ENCODE data around the gene VTA1. TPM values are rescaled to one million over a fixed set of nuclear protein-coding genes. Genes with fewer than 3 reads are reported as not detected.
A peak's percentile ranks its signal among the peaks of the same experiment; 100 is the strongest.
"Not testable (repeated sequence)": the region's sequence is repeated elsewhere in the genome, so short reads cannot be mapped to it uniquely, and the experiment has no call there.

VTA1 gene
- total and polyA plus RNA-seq, 7 experiments from 2014 or later = 13.6 to 97.2 (median 37.2) TPM

DNA sequence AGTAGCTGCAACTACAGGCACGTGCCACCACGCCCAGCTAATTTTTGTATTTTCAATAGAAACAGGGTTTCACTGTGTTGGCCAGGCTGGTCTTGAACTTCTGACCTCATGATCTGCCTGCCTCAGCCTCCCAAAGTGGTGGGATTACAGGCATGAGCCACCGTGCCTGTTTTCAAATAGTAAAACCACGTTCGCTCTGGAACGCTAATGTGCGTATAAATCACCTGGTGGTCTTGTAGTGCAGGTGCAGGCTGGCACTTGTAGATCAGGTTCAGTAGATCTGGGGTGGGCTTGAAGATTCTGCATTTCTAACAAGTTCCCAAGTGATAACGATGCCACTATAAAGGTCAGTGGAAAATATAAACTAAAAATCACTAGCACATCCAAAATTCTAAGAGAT, 41.3 kb downstream of the VTA1 start:
- DNase-seq = peak in 1 of 9 donors; percentile 1
- H3K27me3 Mint-ChIP-seq; H3K9me3 Mint-ChIP-seq; H3K27ac ChIP-seq (ENCODE audit: low read depth, low read length); intact Hi-C loops (cut with micrococcal nuclease); H3K9me3 ChIP-seq (ENCODE audit: control insufficient read depth in 2 of 3, low read length in 3 of 3); H3K4me3 ChIP-seq (ENCODE audit: low read length); POLR2A ChIA-PET; H3K36me3 ChIP-seq (ENCODE audit: control insufficient read depth in 2 of 3, insufficient read depth in 3 of 3, low read length in 3 of 3); H3K27ac Mint-ChIP-seq; H3K4me3 Mint-ChIP-seq; H3K27me3 ChIP-seq (ENCODE audit: control insufficient read depth in 2 of 2, insufficient read depth in 2 of 2, low read length in 2 of 2); ATAC-seq; H3K4me1 ChIP-seq (ENCODE audit: control insufficient read depth in 2 of 2, insufficient read depth in 2 of 2, low read length in 2 of 2): not testable (repeated sequence)
- CTCF ChIA-PET = interaction anchor here (0.7 to 2.0 kb wide), 2 partner anchors 32 to 990 kb away, joined by 3 to 5 read pairs; no protein-coding TSS in a partner anchor
- peaks cover 0 to 19% (median 12%) of the 10 kb centered on the region in 5 donors for H3K36me3 Mint-ChIP-seq
- H3K4me1 Mint-ChIP-seq = peaks cover 0 to 50% (median 28%) of the 10 kb centered on the region in 7 donors

DNA sequence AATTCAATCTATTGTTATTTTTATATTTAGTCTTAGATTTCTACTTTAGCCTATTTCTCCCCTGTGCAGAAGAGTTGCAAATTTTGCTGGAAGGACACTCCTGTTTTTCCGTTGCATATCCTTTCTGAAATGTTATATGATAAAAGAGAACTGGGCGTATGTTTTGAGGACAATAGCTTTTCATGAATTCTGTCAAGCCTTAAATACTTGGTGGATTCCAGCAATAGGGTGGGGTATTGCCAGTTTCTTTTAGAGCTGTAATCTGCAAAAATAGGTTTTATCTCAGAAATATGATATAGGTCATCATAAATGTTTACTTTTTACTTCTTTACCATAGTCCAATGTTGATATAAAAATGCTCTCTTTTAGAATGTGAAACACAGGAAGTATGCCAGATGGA, 42.0 kb downstream of the VTA1 start:
- no peaks in the 10 kb centered on the region for H3K9me3 Mint-ChIP-seq
- H3K4me1 Mint-ChIP-seq = peaks cover 0 to 57% (median 34%) of the 10 kb centered on the region in 7 donors
- POLR2A ChIA-PET = no interaction called here
- no peak overlapping the region for H3K4me3 Mint-ChIP-seq
- H3K4me3 ChIP-seq (ENCODE audit: low read length) = no peak overlapping the region
- no peaks in the 10 kb centered on the region for H3K27me3 ChIP-seq (ENCODE audit: control insufficient read depth in 2 of 2, insufficient read depth in 2 of 2, low read length in 2 of 2)
- H3K36me3 ChIP-seq (ENCODE audit: control insufficient read depth in 2 of 3, insufficient read depth in 3 of 3, low read length in 3 of 3) = no peaks in the 10 kb centered on the region
- intact Hi-C loops (cut with micrococcal nuclease) = no loop called here
- ATAC-seq = no peak
- H3K27me3 Mint-ChIP-seq = no peaks in the 10 kb centered on the region
- H3K27ac ChIP-seq (ENCODE audit: low read depth, low read length) = no peak overlapping the region
- DNase-seq = no peak
- H3K36me3 Mint-ChIP-seq = peaks cover 0 to 19% (median 12%) of the 10 kb centered on the region in 5 donors
- no peaks in the 10 kb centered on the region for H3K4me1 ChIP-seq (ENCODE audit: control insufficient read depth in 2 of 2, insufficient read depth in 2 of 2, low read length in 2 of 2)
- peak overlapping the region in 2 of 9 donors; percentile 6 to 9 for H3K27ac Mint-ChIP-seq
- CTCF ChIA-PET = interaction anchor here (0.6 kb wide), 1 partner anchor 387 kb away, joined by 4 read pairs; no protein-coding TSS in a partner anchor
- H3K9me3 ChIP-seq (ENCODE audit: control insufficient read depth in 2 of 3, low read length in 3 of 3) = no peaks in the 10 kb centered on the region

DNA sequence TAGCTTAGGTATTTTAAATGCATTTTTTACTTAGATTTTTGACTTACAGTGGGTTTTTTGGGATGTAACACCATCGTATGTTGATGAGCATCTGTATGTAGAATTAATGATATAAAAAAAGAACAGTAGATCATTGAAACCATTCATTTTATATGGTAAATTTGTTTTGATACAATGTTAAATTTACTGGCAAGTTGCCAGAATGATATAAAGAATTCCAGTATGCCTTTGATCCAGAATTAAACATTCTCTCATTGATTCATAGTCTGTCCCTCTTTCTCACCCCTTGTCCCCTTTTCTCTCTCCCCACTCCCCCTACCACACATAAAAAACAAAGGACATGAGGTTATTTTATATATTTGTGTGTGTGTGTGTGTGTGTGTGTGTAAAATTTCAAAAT, 45.3 kb downstream of the VTA1 start:
- ChIA-PET POLR2A (no interaction called here), CTCF (no interaction called here)
- no peak overlapping the region for H3K4me3 Mint-ChIP-seq
- ATAC-seq (no peak), DNase-seq (no peak)
- H3K27ac ChIP-seq (ENCODE audit: low read depth, low read length) = no peak overlapping the region
- H3K4me1 ChIP-seq (ENCODE audit: control insufficient read depth in 2 of 2, insufficient read depth in 2 of 2, low read length in 2 of 2) = peaks cover 0 to 9% of the 10 kb centered on the region in 2 donors
- peaks cover 0 to 17% (median 12%) of the 10 kb centered on the region in 5 donors for H3K36me3 Mint-ChIP-seq
- peaks cover 15 to 67% (median 51%) of the 10 kb centered on the region in 7 donors for H3K4me1 Mint-ChIP-seq
- no peak overlapping the region for H3K4me3 ChIP-seq (ENCODE audit: low read length)
- no peaks in the 10 kb centered on the region for H3K9me3 Mint-ChIP-seq
- no peaks in the 10 kb centered on the region for H3K27me3 ChIP-seq (ENCODE audit: control insufficient read depth in 2 of 2, insufficient read depth in 2 of 2, low read length in 2 of 2)
- intact Hi-C loops (cut with micrococcal nuclease) = no loop called here
- no peak overlapping the region for H3K27ac Mint-ChIP-seq
- H3K27me3 Mint-ChIP-seq = no peaks in the 10 kb centered on the region
- H3K9me3 ChIP-seq (ENCODE audit: control insufficient read depth in 2 of 3, low read length in 3 of 3) = no peaks in the 10 kb centered on the region
- H3K36me3 ChIP-seq (ENCODE audit: control insufficient read depth in 2 of 3, insufficient read depth in 3 of 3, low read length in 3 of 3) = no peaks in the 10 kb centered on the region

DNA sequence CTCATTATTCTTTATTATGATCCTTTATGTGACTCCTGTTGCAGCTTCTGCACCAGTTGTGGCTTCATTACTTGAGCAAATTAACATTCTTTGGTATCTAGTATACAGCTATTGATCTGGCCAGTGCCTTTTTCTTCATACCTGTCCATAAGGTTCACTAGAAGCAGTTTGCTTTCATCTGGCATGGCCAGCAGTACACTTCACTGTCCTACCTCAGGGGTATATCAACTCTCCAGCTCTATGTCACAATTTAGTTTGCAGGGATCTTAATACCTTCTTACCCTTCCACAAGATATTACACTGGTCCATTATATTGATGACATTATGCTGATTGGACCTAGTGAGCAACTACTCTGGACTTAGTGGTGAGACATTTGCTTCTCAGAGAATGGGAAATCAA, 46.6 kb downstream of the VTA1 start:
- ChIA-PET POLR2A (no interaction called here), CTCF (no interaction called here)
- peaks cover 0 to 4% (median 0%) of the 10 kb centered on the region in 3 experiments for H3K36me3 ChIP-seq (ENCODE audit: control insufficient read depth in 2 of 3, insufficient read depth in 3 of 3, low read length in 3 of 3)
- intact Hi-C loops (cut with micrococcal nuclease) = no loop called here
- H3K4me3 Mint-ChIP-seq = peak overlapping the region in 1 of 10 donors; percentile 4
- no peak for DNase-seq
- no peaks in the 10 kb centered on the region for H3K27me3 ChIP-seq (ENCODE audit: control insufficient read depth in 2 of 2, insufficient read depth in 2 of 2, low read length in 2 of 2)
- no peak overlapping the region for H3K4me3 ChIP-seq (ENCODE audit: low read length)
- H3K36me3 Mint-ChIP-seq = peaks cover 0 to 22% (median 12%) of the 10 kb centered on the region in 5 donors
- no peak overlapping the region for H3K27ac ChIP-seq (ENCODE audit: low read depth, low read length)
- no peak for ATAC-seq
- no peaks in the 10 kb centered on the region for H3K9me3 ChIP-seq (ENCODE audit: control insufficient read depth in 2 of 3, low read length in 3 of 3)
- peaks cover 15 to 71% (median 50%) of the 10 kb centered on the region in 7 donors for H3K4me1 Mint-ChIP-seq
- peak overlapping the region in 3 of 9 donors; percentile 45 to 77 (median 51) for H3K27ac Mint-ChIP-seq
- no peaks in the 10 kb centered on the region for H3K27me3 Mint-ChIP-seq
- no peaks in the 10 kb centered on the region for H3K9me3 Mint-ChIP-seq
- H3K4me1 ChIP-seq (ENCODE audit: control insufficient read depth in 2 of 2, insufficient read depth in 2 of 2, low read length in 2 of 2) = peaks cover 0 to 9% of the 10 kb centered on the region in 2 donors

DNA sequence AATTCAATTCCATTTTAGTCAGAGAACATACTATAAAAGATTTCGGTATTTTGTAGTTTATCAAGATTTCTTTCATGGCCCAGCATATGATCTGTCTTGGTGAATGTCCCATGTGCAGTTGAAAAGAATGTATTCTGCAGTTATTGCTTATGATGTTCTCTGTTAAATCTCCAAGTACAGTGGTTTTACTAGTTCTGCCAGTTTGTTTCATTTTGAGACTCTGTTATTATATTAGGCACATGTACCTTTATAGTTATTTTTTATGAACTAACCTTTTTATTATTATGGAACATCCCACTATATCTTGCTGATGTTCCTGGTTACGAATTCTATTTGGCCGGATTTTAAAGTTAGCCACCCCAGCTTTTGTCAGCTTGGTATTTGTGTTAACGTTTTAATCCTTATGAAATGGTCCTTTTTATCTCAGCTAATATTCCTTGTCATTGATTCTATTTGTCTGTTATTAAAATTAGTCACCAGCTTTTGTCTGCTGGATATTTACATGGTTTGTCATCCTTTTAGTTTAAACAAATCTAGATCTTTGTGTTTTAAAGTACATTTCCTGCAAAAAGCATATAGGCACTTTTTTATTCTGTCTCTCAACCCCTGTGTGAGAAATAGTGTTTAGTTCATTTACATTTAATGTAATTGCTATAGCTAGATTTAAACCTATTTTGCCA, 48.9 kb downstream of the VTA1 start:
- peaks cover 0 to 21% (median 4%) of the 10 kb centered on the region in 5 donors for H3K36me3 Mint-ChIP-seq
- peaks cover 15 to 64% (median 53%) of the 10 kb centered on the region in 7 donors for H3K4me1 Mint-ChIP-seq
- H3K4me3 ChIP-seq (ENCODE audit: low read length) = no peak overlapping the region
- ChIA-PET POLR2A (interaction anchor here (0.8 kb wide), 1 partner anchor 23 kb away, joined by 3 read pairs; no protein-coding TSS in a partner anchor), CTCF (interaction anchor here (0.6 to 1.5 kb wide), 3 partner anchors 31 to 1229 kb away, joined by 3 to 5 read pairs (median 3); no protein-coding TSS in a partner anchor)
- DNase-seq = no peak
- peak overlapping the region in 3 of 10 donors; percentile 23 to 49 (median 26) for H3K4me3 Mint-ChIP-seq
- H3K27ac Mint-ChIP-seq = peak overlapping the region in 7 of 9 donors; percentile 25 to 77 (median 51)
- no peaks in the 10 kb centered on the region for H3K27me3 ChIP-seq (ENCODE audit: control insufficient read depth in 2 of 2, insufficient read depth in 2 of 2, low read length in 2 of 2)
- ATAC-seq = no peak
- intact Hi-C loops (cut with micrococcal nuclease) = no loop called here
- no peaks in the 10 kb centered on the region for H3K9me3 ChIP-seq (ENCODE audit: control insufficient read depth in 2 of 3, low read length in 3 of 3)
- H3K36me3 ChIP-seq (ENCODE audit: control insufficient read depth in 2 of 3, insufficient read depth in 3 of 3, low read length in 3 of 3) = peaks cover 0 to 15% (median 4%) of the 10 kb centered on the region in 3 experiments
- no peaks in the 10 kb centered on the region for H3K27me3 Mint-ChIP-seq
- H3K27ac ChIP-seq (ENCODE audit: low read depth, low read length) = no peak overlapping the region
- peaks cover 0 to 9% of the 10 kb centered on the region in 2 donors for H3K4me1 ChIP-seq (ENCODE audit: control insufficient read depth in 2 of 2, insufficient read depth in 2 of 2, low read length in 2 of 2)
- H3K9me3 Mint-ChIP-seq = no peaks in the 10 kb centered on the region

DNA sequence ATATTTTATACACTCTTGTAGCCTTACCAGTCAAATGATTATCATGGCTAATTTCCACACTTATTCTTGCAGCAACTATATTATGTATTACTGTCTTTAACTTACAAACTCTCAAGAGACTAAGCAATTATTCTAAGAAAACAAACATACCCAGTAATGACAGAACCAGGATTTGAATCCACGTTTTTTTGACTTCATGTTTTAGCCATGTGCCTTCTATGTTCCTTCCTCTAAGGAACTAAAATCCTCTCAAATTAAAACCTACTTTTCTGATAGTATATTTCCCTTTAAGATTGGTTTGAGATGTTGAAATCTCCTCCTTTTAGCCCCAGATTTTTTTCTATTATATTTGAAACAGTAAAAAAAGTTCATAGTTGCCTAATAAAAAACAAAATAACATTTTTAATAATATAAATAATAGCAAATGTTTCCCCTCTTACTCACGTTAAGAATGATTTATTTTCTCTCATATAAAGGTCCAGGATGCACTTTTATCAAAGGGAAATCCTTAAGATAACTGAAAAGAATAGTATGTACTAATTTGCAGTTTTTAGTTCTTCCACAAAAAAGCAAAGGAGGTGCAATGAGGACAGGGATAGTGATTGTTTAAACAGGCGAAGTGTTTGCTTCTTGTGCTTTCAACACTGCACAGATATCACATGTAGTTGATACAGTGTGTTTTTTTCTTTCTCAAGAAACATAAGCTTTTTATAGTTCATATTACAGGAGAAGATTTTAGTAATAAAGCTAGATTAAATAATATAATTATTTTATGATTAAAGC, 54.0 kb downstream of the VTA1 start:
- H3K4me1 Mint-ChIP-seq = peaks cover 8 to 27% (median 15%) of the 10 kb centered on the region in 7 donors
- CTCF ChIA-PET = interaction anchor here (0.7 kb wide), 1 partner anchor 188 kb away, joined by 3 read pairs; no protein-coding TSS in a partner anchor
- H3K27me3 Mint-ChIP-seq = no peaks in the 10 kb centered on the region
- Histone ChIP-seq H3K27me3 (ENCODE audit: control insufficient read depth in 2 of 2, insufficient read depth in 2 of 2, low read length in 2 of 2) (no peaks in the 10 kb centered on the region), H3K4me3 (ENCODE audit: low read length) (no peak overlapping the region), H3K4me1 (ENCODE audit: control insufficient read depth in 2 of 2, insufficient read depth in 2 of 2, low read length in 2 of 2) (no peaks in the 10 kb centered on the region), H3K9me3 (ENCODE audit: control insufficient read depth in 2 of 3, low read length in 3 of 3) (no peaks in the 10 kb centered on the region), H3K27ac (ENCODE audit: low read depth, low read length) (no peak overlapping the region), H3K36me3 (ENCODE audit: control insufficient read depth in 2 of 3, insufficient read depth in 3 of 3, low read length in 3 of 3) (peaks cover 0 to 29% (median 4%) of the 10 kb centered on the region in 3 experiments)
- DNase-seq (no peak), ATAC-seq (no peak)
- POLR2A ChIA-PET = interaction anchor here (0.6 kb wide), 1 partner anchor 1354 kb away, joined by 3 read pairs; no protein-coding TSS in a partner anchor
- peak overlapping the region in 5 of 9 donors; percentile 4 to 68 (median 22) for H3K27ac Mint-ChIP-seq
- no peak overlapping the region for H3K4me3 Mint-ChIP-seq
- H3K36me3 Mint-ChIP-seq = peaks cover 0 to 32% (median 12%) of the 10 kb centered on the region in 5 donors
- no peaks in the 10 kb centered on the region for H3K9me3 Mint-ChIP-seq
- intact Hi-C loops (cut with micrococcal nuclease) = loop anchor here in 1 of 2 donors (10.0 kb wide), 1 partner anchor 864 kb away; the partner anchor contains the start of gene AIG1
